T-helper 1 cell treated with Interleukin-12 subunit alpha and Interleukin-12 subunit beta and Interleukin-4 antibody, amounts not matched to agents 30 μg/mL and 1 μg/mL, for 36 hours (primary cell): ENCODE measurements around the gene SLC26A5.

Experiments
- H3K27ac Mint-ChIP-seq: one replicate; pipeline ENCODE4 v1.8.0; 2021; ENCODE audit warnings: mild to moderate bottlenecking, mixed read lengths
- H3K27me3 Mint-ChIP-seq: one replicate; pipeline ENCODE4 v1.8.0; 2021; ENCODE audit warnings: low read depth, mixed read lengths
- H3K36me3 Mint-ChIP-seq: one replicate; pipeline ENCODE4 v1.8.0; 2021; ENCODE audit warnings: low read depth, mixed read lengths
- H3K4me1 Mint-ChIP-seq: one replicate; pipeline ENCODE4 v1.8.0; 2021; ENCODE audit warnings: low read depth, mixed read lengths
- H3K4me3 Mint-ChIP-seq: one replicate; pipeline ENCODE4 v1.8.0; 2021; ENCODE audit warnings: mild to moderate bottlenecking, moderate library complexity, mixed read lengths
- H3K9me3 Mint-ChIP-seq: one replicate; pipeline ENCODE4 v1.8.0; 2021; ENCODE audit warnings: mixed read lengths

SLC26A5 gene

DNA sequence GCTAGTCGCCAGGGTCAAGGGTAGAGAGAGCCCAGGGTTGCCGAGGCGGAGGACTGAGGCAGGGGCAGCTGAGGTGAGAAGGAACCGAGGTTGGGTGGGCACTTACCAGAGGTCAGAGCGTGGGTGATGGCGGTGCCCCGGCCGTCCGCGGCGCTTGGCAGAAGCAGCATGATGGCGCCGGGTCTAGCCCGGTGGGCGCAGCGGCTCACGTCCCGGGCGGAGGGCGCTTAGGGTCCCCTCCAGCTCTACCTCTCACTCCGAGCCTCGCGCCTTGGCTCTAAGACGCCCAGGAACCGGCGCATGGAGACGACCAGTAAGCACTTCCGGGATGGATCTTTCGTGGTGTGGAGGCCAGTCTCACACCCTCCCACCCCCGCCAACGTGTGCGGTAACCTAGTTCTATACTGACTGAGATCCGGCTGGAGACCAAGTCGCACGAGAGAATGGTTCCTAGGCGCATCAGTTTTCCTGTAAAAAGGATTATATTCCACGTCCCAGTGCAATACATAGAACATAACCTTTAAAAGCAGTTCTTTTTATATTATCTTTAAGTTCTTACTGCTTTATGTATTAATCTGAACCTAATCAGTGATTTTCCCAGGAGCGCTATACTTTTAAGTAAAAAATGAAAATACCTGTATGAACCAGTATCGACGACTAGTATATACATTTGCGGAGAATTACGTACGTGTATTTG, 101.4 kb downstream of the SLC26A5 start, which contains the start of gene DNAJC2:
DNAJC2 (minus strand) TSS at position 315 of the 697 bp plus-strand sequence; CDS start at position 170, 145 bp downstream.
- no peaks in the 10 kb centered on the region for H3K9me3 Mint-ChIP-seq
- H3K27ac Mint-ChIP-seq: peak within 1 kb of the TSS; percentile 93
- peaks cover 47% of the 10 kb centered on the region for H3K4me1 Mint-ChIP-seq
- peak within 1 kb of the TSS; percentile 97 for H3K4me3 Mint-ChIP-seq
- peaks cover 27% of the 10 kb centered on the region for H3K36me3 Mint-ChIP-seq
- H3K27me3 Mint-ChIP-seq: no peaks in the 10 kb centered on the region

DNA sequence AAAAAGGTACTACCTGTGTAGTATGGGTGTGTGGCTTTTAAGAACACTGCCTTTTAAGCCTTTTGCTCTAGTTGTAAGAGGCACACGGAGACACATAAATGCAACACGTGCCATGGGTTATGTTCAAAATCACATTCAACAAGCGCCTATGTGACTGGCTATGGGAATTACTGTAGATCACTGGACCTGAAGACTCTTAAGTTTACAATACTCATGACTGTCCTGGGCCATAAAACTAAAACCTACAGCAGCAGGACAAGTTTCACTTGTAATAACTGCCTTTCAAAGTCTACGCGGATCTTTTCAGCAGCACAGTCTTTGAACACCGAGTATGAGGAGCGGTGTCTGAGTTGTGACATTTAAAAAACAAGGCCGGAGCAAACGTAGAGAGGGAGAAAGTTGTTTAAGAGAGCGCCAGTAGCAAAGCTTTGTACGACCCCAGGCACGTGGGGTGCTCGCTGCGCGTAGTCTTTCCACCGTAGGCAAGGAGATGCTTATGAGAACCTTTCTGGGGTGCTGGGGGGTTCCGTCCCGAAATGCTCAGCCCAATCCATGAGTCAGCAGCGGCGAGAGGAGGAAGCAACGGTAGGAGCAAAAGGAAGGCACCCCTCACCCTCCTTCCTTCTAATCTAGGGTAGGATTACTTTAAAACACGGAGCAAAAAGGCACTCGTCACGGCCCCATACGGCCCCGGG, 102.1 kb downstream of the SLC26A5 start:
- Mint-ChIP-seq H3K4me3 (peak overlapping the region; percentile 97), H3K36me3 (peaks cover 30% of the 10 kb centered on the region), H3K9me3 (no peaks in the 10 kb centered on the region), H3K27ac (peak overlapping the region; percentile 93), H3K4me1 (peaks cover 48% of the 10 kb centered on the region), H3K27me3 (no peaks in the 10 kb centered on the region)

DNA sequence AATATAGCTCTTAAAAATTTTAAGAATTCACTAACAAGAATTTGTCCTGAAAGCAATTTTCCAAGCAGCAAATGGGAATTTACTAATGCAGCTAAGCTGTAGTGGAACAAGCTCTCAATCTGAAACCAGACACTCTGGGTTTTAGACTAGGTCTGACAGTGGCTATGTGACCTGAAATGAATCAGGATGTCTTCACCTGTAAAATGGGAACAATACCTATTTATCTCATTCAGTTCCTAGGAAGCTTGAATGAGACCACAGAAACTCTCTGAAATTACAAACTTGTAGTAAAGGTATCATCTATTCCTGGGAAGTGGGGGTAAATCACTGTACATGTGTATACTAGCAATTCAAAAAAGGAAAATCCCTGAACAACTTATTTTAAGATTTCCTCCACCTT, 102.7 kb downstream of the SLC26A5 start:
- H3K27ac Mint-ChIP-seq: no peak overlapping the region
- H3K9me3 Mint-ChIP-seq: no peaks in the 10 kb centered on the region
- H3K4me3 Mint-ChIP-seq: peak overlapping the region; percentile 97
- H3K27me3 Mint-ChIP-seq: no peaks in the 10 kb centered on the region
- peaks cover 43% of the 10 kb centered on the region for H3K4me1 Mint-ChIP-seq
- peaks cover 28% of the 10 kb centered on the region for H3K36me3 Mint-ChIP-seq

DNA sequence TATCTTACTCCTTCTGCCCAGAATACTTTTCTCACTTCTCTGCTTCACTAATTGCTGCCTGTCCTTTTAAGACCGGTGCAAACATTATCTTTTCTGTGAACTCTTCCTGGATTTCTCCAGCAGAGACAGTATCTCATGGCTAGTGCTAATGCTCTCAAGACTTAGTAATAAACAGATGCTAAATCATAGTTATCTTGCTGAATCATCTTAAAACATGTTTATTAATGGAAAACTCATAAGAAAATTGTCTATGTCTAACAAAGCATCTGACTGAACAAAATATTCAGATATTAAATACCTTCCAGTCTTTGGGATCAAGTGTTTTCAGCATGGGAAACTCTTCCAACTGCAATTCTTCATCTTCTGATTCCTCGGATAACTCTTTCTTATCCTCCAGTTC, 104.5 kb downstream of the SLC26A5 start:
- Mint-ChIP-seq H3K27me3 (no peaks in the 10 kb centered on the region), H3K36me3 (peaks cover 36% of the 10 kb centered on the region), H3K9me3 (no peaks in the 10 kb centered on the region), H3K4me3 (no peak overlapping the region), H3K27ac (no peak overlapping the region), H3K4me1 (peaks cover 35% of the 10 kb centered on the region)

DNA sequence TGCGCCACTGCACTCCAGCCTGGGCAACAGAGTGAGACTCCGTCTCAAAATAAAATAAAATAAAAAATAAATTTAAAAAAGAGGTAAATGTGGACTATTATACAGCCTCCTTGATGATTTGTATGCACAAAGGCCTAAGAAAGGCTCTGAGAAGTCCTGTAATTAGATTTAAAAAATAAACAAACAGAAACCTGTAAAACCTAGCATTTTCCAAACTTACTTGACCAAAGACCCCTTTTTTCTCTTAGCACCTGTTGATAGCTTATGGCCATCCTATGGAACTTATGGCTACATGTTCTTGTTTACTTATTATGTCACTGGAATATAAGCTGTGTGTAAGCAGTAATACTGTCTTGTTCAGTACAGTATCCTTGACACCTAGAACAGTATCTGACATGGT, 107.1 kb downstream of the SLC26A5 start:
- no peaks in the 10 kb centered on the region for H3K9me3 Mint-ChIP-seq
- H3K4me3 Mint-ChIP-seq: no peak overlapping the region
- no peak overlapping the region for H3K27ac Mint-ChIP-seq
- peaks cover 36% of the 10 kb centered on the region for H3K36me3 Mint-ChIP-seq
- H3K4me1 Mint-ChIP-seq: peaks cover 24% of the 10 kb centered on the region
- no peaks in the 10 kb centered on the region for H3K27me3 Mint-ChIP-seq

DNA sequence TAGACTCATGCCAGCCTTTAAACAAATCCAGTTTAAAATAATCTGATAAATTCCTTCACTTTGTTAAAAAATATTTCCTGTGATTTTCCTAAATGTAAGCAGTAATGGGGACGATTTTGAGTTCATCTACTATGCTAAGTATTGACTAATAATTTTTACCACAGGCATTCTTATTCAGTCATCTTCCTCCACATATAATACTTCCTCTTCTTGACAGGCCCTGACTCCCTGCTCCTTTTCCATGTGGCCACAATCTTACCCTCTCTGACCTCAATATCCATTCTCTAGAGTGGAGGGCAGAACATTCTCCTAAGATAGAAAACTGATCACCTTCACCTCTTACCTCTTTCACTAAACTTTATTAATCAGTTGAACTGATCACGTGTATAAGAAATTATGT, 109.2 kb downstream of the SLC26A5 start:
- Mint-ChIP-seq H3K9me3 (no peaks in the 10 kb centered on the region), H3K27me3 (no peaks in the 10 kb centered on the region), H3K4me3 (no peak overlapping the region), H3K27ac (no peak overlapping the region), H3K4me1 (peaks cover 20% of the 10 kb centered on the region), H3K36me3 (peaks cover 37% of the 10 kb centered on the region)

DNA sequence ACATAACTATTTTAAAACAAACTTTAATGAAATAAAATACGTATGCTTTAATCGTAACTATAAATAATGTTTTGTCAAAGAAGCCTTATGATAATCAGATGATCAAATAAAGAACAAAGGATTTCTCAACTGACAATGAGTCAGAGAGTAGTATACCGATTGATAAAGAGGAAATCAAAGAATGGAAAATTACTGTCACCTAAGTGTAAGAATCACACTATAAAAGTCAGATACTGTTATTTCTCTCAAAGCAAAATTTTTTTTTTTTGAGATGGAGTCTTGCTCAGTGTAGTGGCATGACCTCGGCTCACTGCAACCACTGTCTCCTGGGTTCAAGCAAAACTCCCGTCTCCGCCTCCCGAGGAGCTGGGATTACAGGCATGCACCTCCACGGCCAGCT, 120.3 kb downstream of the SLC26A5 start:
- no peak overlapping the region for H3K4me3 Mint-ChIP-seq
- no peak overlapping the region for H3K27ac Mint-ChIP-seq
- no peaks in the 10 kb centered on the region for H3K27me3 Mint-ChIP-seq
- peaks cover 20% of the 10 kb centered on the region for H3K36me3 Mint-ChIP-seq
- no peaks in the 10 kb centered on the region for H3K9me3 Mint-ChIP-seq
- H3K4me1 Mint-ChIP-seq: peaks cover 4% of the 10 kb centered on the region
